Esophagus muscularis mucosa (tissue), 3 donors: Measurements from ENCODE around the gene ABCC1.

Experiments used
- CTCF ChIP-seq, 3 experiments: fragments of 200-600 bp in 2 of 3; fragments of 450-650 bp in 1 of 3; sonication (generic) in 2 of 3; IDR thresholded peaks; one replicate each; pipeline ENCODE4 v1.5.1; 2017 to 2019; ENCODE audit warnings: antibody characterized with exemption in 3 of 3, mild to moderate bottlenecking in 2 of 3, moderate library complexity in 1 of 3
- POLR2A ChIP-seq: fragments of 450-650 bp; IDR thresholded peaks from one replicate; pipeline ENCODE4 v1.6.1; 2017; ENCODE audit warnings: antibody characterized with exemption, moderate library complexity, mild to moderate bottlenecking, low read depth
- POLR2AphosphoS5 ChIP-seq, 2 donors: sonication (generic); formaldehyde crosslinking; IDR thresholded peaks; one replicate each; pipeline ENCODE4 v1.6.1; 2017; ENCODE audit warnings: antibody characterized with exemption in 2 of 2

- TF ChIP-seq CTCF (IDR thresholded peaks at IDR 0.05), result no peak
- no peak for TF ChIP-seq POLR2A
- peak in 1 of 2 donors; percentile 22 for TF ChIP-seq POLR2AphosphoS5 (IDR thresholded peaks at IDR 0.05)
These were observed 201.9 kb downstream of the ABCC1 start for GRCh38 chr16:16151315-16151714.
